HG03159 (cell line): ENCODE data around the gene MBNL2.

ENCODE experiments used
- ATAC-seq: cut with Tn5 transposase; IDR thresholded peaks from one replicate; pipeline ENCODE4 v1.9.1; 2021; ENCODE audit warnings: mild to moderate bottlenecking, moderate library complexity; ENCODE audit not compliant: unreplicated experiment

MBNL2 gene

DNA sequence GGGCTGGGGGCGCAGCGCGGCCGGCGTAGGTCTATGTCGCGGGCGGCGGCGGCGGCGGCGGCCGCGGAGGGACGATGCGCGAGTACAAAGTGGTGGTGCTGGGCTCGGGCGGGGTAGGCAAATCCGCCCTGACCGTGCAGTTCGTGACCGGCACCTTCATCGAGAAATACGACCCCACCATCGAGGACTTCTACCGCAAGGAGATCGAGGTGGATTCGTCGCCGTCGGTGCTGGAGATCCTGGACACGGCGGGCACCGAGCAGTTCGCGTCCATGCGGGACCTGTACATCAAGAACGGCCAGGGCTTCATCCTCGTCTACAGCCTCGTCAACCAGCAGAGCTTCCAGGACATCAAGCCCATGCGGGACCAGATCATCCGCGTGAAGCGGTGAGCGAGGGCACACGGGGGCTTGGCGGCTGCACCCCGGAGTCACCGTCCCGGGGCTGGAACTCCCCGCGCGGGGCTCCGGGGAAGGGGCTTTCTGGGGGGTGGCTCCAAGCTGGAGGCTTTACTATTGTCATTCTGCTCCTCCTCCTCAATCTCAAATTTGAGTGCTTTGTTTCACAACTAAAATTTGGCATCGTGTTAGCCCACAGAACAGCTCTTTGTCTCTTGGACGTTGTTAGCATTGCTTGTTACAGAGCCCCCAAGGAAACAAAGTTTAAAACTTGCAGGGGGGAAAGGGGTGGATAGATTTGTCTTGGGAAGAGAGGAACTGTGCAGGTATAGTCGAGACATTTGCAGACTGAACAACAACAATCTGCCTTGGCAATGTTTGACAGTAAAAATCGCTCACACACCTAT lies 212.5 kb downstream of the MBNL2 start:
- ATAC-seq, result peak; percentile 1

DNA sequence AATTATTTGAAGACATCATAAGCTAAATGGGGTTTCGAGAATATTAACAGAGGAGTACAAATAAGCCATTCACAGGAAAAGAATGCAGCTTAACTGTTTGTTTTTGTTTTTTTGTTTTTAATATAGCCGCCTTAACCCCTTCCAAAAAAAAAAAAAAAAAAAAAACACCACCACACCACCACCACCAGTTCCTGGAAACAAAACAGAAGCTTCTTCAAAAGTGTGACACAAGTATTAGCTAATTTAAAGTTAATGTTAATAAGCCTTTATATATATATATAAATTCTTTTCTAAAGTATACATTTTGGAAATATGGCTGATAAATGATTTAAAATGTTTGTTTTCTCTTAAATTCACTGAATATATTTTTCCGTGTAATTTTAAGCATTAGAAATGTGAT lies 213.2 kb downstream of the MBNL2 start:
- ATAC-seq, result no peak

DNA sequence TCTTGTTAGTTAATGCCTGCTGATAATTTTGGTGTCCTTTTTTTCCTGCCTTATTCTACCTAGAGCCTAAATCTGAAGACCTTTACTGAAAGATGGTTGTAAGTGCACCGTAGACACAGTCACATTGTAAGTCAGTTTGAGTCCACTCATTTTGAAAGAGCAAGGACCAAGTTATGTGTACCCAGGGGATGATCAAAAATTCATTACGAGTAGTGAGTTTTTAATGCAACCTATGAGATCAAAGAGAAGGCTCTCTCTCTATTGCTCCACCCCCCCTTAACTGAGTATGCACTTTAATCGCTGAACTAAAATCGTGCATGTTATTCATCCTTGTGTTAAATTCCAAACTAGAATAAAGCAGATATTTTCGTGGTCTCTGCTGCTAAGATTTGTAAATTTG lies 213.7 kb downstream of the MBNL2 start:
- no peak for ATAC-seq

DNA sequence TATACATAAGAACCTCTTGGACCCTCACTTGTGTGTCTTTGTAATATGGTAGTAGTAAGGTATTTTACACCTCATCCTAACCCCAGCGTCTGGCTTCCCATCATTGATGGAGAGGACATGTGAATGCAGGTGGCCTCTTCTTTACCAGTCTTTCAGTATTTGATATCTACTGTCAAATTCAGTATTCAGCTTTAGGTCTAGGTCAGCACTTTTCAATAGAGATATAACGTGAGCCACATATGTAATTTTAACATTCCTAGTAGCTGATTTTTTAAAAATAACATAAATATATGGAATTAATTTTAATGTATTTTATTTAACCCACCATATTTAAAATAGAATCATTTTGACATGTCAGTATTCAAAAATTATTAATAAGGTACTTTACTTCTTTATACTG lies 214.7 kb downstream of the MBNL2 start:
- ATAC-seq, result no peak

DNA sequence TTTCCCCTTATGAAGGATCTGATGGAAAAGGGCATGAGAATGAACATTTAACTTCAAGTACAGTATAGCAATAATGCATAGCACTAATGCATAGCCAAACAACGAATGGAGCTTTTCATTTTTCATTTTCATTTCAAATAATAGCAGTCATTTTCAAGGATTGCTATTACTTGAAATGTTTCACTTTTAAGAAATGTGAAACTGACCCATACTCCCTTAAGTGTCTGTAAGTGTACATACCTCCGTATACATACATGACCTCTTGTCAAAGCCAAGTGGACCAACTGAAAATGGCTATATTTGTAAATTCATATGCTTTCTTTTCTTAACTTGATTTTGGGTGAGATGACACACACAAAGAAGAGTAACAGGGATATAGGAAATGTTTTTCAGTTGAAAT lies 215.6 kb downstream of the MBNL2 start:
- no peak for ATAC-seq

DNA sequence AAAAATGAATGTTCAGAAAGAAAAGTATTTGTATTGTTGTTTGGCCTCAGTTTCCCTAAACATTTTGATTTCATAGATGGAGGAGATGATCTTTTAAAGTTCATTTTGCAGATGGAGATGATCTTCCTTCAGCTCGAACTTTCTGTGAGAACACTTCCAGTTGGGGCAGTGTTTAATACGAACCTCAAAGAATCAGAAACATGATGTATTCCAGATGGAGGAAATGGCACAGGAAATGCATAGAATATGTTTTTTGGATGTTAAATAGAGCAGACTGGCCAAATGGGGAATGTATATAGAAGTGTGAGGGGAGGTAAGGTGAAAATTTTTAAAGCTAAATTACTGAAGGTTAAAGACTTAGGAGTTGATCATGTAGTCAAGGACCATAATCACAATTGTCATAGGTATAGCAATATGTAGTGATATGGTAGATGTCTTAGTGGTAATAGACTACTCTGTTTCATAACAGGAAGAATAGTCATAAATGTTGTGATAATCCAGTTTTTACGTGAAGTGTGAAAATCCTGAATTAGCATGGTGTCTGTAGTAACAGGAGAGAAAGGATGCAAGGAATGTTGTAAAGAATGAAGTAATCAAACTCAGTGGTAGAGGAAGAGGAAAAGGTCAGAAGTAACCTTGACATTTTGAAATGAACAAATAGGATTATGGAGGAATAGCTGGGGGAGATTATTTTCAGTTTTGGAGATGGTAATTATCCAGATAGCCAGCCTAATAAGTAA lies 216.9 kb downstream of the MBNL2 start:
- ATAC-seq, result no peak

DNA sequence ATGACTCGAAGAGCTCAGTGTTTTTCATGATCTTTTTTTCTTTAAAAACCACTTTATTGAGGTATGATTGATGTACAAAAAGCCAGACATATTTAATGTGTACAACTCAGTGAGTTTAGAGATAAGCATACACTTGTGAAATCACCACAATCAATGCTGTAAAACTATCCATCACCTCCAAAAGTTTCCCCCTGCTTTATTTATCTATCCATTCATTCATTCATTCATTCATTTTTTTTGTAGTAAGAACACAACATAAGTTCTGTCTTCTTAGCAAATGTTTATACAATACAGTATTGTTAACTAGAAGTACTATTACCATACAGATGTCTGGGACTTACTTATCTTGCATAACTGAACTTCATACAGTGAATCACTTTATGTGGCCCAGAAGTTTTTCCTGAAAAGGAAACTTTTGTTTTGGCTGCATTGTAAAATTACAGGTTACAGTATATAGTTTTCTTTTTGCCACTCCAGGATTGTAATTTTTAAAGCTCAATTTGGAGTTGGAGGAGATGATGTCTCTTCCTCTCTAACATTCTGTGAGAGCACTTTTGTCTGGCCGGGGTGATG lies 218.6 kb downstream of the MBNL2 start:
- no peak for ATAC-seq

DNA sequence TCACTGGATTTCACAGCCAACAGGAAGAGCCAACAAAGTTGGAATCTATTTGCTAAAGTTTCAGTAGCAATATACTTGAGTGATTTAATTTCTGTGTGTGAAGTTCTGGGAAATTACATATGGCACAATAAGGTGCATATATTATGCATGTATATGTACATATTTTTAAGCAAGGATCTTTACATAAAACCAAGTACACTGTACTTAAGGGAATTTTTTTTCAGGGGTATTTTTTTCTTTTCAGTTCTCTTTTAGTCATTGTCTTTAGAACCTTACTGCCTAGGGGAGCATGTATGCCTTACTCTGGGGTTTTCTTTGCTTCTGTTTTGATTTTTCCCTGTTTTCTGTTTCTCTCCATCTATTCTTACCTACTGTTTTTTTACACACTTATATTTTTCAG lies 219.2 kb downstream of the MBNL2 start:
- ATAC-seq, result no peak
